Stimulated activated CD8-positive, alpha-beta memory T cell treated with anti-CD3 and anti-CD28 coated beads, Interleukin-7, amount 100 ng/mL, for 4 hours (primary cell): ENCODE data around the gene ZNF362.

ENCODE experiments used
- DNase-seq, 2 donors: peaks; one replicate each; pipeline ENCODE4 v3.0.0-alpha.2; 2020; ENCODE audit warnings: low read depth in 2 of 2

ZNF362 gene

DNA sequence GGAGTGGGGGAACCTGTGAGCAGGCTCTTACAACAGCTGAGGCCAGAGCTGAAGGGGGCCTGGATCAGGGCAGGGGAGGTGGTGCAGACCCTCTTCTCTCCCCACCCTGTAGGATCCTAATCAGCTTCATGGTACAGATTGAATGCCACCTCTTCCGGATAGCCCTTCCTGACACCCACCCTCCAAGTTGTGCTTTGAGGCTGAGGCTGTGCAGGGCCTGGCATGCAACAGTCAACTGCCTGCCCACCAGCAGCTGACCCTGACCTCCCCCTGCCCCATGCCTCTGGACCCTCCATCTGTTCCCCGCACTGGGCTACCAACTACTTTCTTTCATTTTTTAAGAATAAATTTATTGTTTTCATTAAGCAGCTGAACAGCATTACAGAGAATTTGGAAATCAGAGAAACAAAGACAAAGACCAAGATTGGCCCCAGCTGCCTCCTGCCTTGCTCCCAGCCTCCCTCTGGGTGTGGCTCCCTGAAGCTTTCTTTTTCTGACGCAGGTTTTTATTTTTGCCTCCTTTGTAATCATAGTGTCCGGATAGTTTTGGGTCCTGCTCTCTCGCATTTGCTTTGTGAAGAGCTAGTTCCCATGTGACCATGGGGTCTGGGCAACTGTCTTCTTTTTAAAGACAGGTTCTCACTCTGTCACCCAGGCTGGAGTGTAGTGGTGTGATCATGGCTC is 12.8 kb downstream of the ZNF362 start:
- no peak for DNase-seq

DNA sequence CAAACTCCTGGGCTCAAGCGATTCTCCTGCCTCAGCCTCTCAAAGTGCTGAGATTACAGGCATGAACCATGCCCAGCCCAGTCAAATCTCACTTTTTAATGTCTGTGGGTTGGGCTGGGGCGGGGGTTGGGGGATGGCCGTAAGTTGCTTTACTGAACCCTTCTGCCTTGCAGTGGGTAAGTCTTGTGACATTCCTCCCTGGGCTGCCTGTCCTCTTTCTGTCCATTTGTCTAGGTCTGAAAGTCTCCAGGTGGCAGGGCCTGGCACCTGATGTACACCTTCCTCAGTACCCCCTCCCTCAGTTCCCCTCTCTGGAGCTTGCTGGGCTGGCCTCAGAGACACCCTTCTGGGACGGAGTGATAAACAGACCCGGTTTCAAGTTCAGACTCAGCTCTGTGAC is 13.3 kb downstream of the ZNF362 start:
- DNase-seq: no peak

DNA sequence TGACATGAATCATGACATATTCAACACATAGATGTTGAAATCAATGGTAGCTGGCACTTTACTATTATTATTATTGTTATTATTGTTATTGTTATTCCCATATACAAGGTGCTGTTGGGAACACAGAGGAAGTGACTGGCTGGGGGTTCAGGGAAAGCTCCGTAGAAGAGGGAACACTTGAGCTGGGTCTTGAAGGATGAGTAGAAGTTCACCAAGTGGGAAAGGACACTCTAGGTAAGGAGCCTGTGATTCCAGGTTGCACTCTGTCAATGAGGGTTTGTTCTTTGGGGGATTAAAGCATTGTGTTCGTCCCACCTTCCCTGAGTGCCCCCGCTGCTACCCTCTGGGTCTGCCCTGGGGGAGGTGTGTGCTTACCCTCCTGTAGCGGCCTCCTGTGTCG is 14.1 kb downstream of the ZNF362 start:
- DNase-seq: no peak

DNA sequence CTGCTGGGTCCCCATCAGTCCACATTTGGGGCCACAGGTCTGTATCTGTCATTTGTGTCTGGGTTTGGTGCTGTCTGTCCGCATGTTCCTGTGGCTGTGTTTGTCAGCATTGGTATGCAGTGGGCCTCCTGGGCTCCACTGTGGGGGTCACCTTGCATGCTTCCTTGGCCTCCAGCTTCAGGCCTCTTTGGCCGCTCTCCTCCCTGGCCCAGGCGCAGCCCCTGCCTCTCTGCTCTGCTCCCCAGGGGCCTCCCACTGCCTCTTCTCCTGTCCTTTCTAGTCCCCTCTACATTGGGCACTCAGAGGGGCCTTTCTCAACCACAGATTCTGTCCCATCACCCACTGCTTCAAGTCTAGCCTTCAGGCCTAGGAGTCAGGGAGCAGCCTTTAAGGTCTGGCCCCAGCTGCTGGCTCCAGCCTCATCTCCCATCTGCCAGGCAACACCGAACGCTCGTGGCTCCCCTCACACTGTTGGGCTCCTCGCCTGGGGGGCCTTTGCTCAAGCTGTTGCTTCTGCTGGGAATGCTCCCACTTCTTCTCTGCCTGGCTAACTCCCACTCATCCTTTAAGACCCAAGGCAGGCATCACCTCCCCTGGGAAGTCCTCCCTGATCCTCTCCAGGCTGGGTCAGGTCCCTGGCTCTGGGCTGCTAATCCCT is 14.6 kb downstream of the ZNF362 start:
- DNase-seq: no peak

DNA sequence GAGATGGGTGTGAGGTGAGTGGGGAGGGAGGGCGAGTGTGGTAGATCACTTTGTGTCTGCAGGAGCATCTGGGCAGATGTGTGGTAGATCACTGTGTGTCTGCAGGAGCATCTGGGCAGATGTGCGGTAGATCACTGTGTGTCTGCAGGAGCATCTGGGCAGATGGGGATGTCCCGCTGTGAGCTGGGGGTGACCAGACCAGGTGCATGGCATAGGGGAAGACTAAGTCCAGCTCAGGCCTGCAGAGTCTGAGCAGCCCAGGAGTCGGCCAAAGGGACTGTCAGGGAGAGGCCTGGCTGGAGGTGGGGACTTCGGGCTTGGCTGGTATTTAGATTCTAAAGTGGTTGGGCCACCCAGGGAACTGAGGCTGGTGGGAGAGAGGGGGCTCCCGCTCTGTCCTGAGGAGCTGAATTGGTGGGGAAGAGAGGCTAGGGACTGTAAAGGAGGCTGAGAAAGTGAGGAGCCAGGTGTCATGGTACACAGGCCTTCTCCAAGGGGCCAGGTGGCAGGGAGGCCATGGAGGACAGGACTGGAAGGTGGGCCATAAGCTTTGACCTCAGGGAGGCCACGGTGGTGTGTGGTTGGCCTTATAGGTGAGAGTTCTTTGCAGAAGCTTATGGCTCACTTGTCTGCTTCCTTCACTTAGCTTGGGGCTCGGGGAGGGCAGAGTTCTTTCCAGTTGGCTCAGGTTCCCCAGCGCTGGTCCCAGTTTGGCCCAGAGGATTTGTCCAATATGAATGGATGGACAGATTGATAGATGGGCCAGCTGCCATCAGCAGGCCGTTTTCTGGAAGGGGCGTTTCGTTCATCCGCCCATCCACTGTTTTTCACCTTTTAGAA is 15.6 kb downstream of the ZNF362 start:
- DNase-seq: no peak

DNA sequence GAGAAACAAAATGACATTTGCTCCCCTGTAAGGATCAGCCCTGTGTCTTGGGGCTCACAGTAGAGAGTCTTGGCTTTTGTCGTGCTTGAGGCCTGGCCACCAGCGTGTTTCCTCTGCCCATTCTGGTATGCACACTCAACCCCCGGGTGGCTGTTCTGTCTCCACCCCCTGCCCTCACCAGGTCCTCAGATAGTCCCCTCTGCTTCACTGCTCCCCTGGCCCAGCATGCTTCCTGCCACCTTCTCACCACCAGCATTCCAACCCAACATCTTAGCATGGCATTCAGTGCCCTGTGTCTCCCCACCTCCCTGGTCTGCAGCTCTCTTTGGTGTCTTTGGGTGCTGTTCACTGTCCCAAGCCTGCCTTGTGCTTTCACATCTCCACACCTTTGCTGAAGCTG is 16.2 kb downstream of the ZNF362 start:
- DNase-seq: no peak

DNA sequence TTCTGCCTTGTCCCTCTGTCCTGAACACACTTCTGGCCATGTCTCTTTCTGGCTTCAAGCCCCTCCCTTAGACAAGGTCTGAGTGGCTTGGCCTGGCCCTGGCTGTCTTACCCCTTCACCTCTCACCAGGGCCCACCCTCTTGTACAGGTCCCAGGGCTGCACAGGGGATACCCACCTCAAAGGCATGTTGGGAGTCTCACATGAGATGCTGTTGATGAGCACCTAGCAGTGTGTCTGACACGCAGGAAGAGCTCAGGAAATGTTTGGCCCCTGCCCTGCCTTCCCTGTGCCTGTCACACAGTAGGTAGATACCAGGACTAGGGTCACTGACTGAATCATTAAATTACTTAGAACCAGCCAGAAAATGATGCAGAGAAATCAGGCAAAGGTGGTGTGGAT is 16.6 kb downstream of the ZNF362 start:
- DNase-seq: no peak

DNA sequence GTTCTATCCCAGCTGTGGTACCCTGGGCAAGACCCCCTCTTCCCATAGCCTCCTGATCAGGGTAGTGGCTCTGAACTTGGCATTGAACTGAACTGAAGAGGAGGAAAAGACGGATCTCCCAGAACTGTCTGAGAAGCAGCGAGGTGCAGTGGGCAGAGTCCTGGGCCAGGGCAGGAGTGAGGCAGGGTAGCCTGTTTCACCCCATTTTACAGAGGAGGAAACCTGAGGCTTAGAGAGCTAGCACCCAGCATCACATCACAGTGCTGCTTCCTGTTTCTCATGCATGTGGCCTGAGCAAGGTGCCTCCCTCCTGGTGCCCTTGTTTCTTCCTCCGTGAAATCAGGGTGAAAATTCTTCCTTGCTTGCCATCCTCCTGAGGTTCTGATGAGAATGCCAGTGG is 17.1 kb downstream of the ZNF362 start:
- DNase-seq: no peak

DNA sequence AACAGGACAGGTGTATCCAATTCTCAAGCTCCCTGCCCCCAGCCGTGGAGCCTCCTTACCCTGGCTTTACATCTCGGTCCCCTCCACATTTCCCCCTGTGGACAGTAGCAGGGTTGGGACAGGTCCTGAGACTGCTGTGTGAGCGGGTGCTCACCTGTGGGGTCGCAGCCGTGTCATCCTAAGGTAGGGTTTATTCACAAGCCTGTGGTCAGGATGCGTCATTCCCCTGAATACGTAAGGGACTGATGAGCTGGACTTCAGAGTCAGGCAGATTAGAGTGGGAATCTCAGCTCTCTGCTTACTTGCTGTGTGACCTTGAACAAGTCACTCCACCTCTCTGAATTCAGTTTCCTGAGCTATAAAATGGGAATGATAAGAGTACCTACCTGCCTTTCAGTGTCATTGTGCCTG is 17.7 kb downstream of the ZNF362 start:
- DNase-seq: no peak

DNA sequence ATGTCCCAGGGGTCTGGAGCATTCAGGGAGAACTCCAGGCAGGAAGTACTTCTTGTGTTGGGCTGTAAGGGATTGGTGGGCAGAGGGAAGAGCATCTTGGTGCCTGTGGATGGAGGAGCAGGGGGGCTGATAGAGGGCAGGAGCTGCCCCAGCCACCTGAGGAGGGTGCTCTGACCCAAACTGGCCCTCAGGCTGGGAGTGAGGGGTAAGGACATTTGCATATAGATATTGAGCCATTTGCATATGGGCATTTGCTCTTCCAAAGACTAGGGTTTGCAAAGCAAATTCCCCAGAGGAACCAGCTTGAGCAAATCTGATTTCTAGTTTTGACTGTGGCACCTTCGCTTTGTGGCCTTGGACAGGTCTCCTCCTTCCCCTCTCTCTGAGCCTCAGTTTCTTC is 18.2 kb downstream of the ZNF362 start:
- DNase-seq: no peak

DNA sequence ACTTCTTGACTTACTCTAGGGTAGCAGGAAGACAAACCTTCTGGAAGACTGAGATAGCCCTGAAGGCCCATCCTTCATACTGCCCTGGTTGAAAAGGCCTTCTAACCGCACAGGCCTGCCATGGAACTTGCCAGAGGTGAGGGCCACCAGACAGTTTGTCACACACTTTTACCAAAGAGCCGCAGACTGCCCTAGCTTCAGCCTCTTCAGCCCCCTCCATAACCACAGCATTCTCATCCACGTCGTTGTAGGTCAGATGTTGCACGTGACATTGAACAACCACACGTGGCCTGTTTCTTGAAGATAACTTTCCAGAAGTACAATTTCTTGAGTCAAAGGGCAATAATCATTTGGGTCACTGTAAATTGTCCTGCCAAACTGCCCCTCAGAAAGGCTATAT is 18.9 kb downstream of the ZNF362 start:
- DNase-seq: no peak

DNA sequence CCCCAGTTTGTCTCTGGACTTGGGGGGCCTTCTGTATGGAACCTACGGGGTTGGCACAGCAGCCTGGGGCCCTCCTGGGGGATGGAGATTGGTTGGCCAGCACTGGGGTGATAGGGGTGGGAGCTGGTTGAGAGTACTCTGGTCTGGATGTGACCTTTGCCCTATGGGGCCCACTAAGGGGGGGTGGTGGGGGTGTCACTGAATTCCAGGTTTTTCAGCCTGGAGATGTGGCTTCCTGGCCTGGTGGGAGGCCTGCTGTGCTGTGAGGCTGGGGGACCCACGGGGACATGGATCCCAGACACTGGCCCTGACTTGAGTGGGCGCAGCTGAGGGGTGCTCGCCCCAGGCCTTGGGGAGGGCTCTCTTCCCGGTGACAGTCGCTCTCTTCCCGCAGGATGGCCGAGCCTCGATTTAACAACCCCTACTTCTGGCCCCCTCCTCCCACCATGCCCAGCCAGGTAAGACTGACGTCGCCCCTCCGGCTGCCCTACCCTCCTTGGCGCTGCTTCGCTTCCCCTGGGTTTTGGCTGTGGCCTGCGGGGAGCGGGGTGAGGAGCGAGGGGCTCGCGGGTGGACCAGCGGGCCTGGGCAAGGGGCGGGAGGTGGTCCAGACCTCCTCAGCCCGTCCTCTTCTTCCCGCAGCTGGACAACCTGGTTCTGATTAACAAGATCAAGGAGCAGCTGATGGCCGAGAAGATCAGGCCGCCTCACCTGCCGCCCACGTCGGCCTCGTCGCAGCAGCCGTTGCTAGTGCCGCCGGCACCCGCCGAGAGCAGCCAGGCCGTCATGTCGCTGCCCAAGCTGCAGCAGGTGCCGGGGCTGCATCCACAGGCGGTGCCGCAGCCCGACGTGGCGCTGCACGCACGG is 19.6 kb downstream of the ZNF362 start:
- no peak for DNase-seq

DNA sequence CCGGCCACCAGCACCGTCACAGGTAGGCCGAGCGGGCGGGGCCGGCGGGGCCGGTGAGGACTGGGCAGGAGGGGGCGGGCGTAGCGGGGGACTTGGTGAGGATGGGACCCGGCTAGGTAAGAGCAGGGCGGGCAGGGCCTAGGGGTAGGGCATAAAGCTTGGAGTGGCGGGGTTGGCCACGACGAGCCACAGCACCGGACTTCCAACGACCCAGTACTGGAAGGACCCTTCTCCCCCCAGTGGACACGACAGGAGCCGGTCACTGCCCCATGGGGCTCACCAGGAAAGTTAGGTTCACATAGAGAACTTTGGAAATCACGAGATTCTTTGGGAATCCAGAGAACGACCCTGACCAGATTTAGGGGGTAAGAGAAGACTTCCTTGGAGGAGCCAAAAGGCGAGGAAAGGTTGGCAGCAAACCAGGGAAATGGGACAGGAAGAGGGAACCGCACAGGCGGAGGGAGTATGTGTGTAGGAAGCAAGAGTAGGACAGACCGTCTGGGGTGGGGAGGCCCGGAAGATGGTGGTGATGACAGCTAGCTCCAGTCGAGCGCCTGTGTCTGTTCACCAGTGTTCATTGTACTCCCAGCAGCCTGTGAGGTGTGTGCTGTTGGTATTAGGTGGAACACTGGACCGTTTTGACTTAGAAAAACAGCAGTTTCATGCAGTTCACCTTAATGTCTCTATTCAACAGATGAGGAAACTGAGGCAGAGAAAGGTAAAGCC is 20.4 kb downstream of the ZNF362 start:
- no peak for DNase-seq

DNA sequence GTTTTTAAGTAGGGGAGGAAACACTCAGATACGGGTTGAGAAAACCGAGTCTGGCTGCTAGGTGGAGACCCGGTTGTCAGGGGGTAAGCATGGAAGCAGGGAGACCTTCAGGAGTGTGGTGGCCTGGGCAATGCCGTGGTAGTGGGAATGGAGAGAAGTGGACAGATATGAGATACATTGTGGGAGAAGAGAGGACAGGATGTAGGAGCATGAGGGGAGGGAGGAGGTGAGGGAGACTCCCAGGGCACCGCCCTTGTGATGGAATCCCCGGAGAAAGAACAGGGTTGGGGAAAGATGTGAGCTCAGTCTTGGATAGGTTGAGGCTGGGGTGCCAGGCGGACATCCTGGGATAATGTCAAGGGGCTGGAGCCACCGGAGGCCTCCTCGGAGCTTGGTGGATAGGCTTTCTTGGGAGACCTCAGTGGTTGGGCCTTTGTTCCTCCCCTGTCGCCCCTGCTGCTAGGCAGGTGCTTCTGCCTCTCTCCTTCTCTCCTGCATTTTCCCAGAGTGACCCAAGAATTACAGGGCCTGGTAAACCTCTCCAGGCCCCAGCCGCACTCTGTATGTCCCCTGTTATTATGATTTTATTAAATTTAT is 21.3 kb downstream of the ZNF362 start:
- no peak for DNase-seq

DNA sequence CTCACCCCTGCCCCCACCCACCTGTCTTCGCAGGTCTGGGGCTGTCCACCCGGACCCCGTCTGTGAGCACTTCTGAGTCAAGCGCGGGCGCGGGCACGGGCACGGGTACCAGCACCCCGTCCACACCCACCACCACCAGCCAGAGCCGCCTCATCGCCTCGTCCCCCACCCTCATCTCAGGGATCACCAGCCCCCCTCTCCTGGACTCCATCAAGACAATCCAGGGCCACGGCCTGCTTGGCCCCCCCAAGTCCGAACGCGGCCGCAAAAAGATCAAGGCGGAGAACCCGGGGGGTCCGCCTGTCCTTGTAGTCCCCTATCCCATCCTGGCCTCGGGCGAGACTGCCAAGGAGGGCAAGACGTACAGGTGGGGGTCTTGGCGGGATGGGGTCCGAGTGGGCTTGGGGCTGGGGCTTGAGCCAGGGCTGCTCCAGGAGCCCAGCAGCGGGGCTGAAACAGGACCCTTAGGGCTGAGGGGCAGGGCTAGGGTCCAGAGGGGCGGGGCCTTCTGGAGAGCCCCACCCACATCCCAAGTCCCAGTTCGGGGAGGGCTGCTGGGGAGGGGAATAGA is 23.9 kb downstream of the ZNF362 start:
- DNase-seq: no peak

DNA sequence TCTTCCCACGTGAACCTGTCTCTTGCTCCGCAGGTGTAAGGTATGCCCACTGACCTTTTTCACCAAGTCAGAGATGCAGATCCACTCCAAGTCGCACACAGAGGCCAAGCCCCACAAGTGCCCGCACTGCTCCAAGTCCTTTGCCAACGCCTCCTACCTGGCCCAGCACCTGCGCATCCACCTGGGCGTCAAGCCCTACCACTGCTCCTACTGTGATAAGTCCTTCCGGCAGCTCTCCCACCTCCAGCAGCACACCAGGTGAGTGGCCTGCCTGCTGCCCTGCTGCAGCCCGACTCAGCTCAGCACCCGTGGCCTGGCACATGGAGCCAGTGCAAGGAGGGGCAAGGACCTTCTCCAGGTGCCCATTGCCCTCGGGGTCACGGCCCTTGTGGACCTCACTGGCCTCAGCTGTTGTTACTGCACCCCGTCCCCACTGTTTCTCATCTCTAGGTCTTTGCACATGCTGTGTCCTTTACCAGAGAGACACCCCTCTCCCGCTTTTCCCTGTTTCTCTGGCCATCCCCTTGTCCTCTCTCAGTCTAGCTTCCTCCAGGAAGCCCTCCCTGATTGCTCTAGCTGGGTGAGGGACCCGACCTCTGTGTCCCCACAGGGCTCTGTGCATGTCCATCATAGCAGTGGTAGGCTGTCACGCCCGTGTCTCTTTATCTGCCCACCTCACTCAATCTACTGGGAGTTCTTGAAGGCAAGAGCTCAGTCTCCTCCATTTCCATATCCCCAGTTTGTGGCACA is 25.4 kb downstream of the ZNF362 start:
- no peak for DNase-seq

DNA sequence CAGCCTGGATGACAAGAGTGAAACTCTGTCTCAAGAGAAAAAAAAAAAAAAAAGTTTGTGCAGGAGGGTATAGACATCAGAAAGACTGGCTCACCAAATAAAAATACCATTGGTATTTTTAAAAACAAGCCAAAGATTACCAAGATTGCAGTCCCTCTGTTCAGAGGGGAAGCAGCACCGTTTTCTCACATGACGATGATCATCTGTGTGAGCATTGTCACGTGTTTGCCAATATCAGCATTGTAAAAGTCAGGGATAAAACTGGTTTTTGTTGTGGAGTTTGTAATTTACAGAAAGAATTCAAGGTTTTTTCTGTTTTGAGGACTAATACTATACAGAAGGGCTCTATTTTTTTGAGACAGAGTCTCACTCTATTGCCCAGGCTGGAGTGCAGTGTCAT is 26.5 kb downstream of the ZNF362 start:
- no peak for DNase-seq

DNA sequence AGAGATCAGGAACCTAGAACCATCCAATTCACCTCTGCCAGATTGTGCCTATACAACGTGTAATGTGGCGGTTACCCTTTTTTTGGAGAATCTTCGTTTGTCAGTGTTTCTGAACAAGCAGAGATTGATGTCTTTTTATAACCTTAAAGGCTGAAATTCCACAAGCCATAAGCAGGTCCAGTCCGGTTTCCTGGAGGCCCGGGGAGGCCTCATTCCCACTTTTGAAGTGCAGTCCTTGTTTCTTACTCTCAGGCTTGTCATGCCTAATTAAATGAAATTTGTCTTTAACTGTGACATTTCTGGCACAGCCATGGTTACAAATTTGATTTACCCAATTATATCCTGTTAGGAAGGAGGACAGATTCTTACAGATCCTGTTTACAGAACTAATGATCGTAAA is 27.8 kb downstream of the ZNF362 start:
- DNase-seq: no peak

DNA sequence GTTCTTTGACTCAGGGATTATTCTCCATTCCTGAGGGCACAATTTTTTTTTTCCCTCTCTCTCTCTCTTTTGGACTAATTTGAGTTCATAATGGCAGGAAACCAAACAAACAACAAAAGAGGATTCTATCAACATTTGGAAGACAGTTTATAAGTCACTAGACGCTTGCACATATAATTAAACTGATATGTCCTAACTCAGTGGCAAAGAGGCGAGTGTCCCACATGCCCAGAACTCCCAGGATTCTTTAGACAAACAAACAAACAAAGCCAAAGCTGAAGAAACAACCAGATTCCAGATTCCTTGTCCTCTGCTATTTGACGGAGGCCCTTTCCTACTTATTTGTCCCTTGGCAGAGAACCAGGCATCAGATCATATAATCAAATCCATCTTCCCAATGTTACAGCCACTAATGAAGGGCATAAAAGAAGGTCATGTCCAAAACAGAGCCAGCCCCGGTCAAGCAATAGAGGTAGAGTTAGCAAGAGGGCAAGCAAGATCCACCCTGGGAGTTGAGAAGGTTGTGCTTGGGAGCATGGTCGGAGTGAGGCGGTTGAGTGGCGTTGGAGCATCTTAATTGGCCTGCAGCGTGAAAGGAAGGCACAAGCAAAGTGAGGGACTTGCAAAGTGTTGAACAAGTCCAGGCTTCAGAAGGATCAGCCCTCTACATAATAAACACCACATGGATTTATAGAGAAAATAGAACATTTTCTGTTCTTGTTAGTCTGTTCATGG is 30.3 kb downstream of the ZNF362 start:
- no peak for DNase-seq
